Esophagus squamous epithelium (tissue), 5 donors: ENCODE data around the gene MORC4. TPM values are rescaled to one million over a fixed set of nuclear protein-coding genes. Genes with fewer than 3 reads are reported as not detected.

Source experiments
- DNase-seq: peaks from one replicate; lab custom pipeline; 2025; lab: John Stamatoyannopoulos, UW
- H3K27ac ChIP-seq, 4 donors: fragments of 200-600 bp; sonication (generic); one replicate each; pipeline ENCODE4 v1.5.1; 2016 to 2019; ENCODE audit warnings: mild to moderate bottlenecking in 1 of 4
- H3K27me3 ChIP-seq, 4 donors: fragments of 200-600 bp; sonication (generic); 1 replicate in 3 of 4; 2 replicates in 1 of 4; pipeline versions ENCODE4 v1.5.1 to v1.6.0; 2017 to 2021; ENCODE audit warnings: antibody characterized with exemption in 1 of 4
- H3K36me3 ChIP-seq, 3 donors: fragments of 200-600 bp; sonication (generic); one replicate each; pipeline ENCODE4 v1.5.1; 2016 to 2019
- H3K4me1 ChIP-seq, 3 donors: fragments of 200-600 bp; sonication (generic); one replicate each; pipeline ENCODE4 v1.5.1; 2017 to 2019
- H3K4me3 ChIP-seq, 4 donors: fragments of 200-600 bp; sonication (generic); 1 replicate in 3 of 4; 2 replicates in 1 of 4; pipeline ENCODE4 v1.5.1; 2016 to 2019; ENCODE audit warnings: mild to moderate bottlenecking in 2 of 4, moderate library complexity in 1 of 4
- H3K9me3 ChIP-seq, 3 donors: fragments of 200-600 bp; sonication (generic); one replicate each; pipeline ENCODE4 v1.5.1; 2016 to 2019
- CTCF ChIP-seq, 6 experiments: fragments of 450-650 bp in 4 of 6; fragments of 200-600 bp in 2 of 6; sonication (generic) in 2 of 6; IDR thresholded peaks; one replicate each; pipeline ENCODE4 v1.5.1; 2016 to 2019; ENCODE audit warnings: antibody characterized with exemption in 6 of 6, mild to moderate bottlenecking in 4 of 6, moderate library complexity in 4 of 6
- POLR2A ChIP-seq, 4 donors: fragments of 450-650 bp; IDR thresholded peaks; one replicate each; pipeline ENCODE4 v1.6.1; 2017; ENCODE audit warnings: antibody characterized with exemption in 4 of 4, mild to moderate bottlenecking in 4 of 4, moderate library complexity in 3 of 4
- WGBS, 2 donors: methylation state at CpG; one replicate each; pipeline ENCODE4 v1.1.5; 2018; 5-methylcytosine and 5-hydroxymethylcytosine counted together
- intact Hi-C: fragments of 100-400 bp; cut with DNase I; formaldehyde crosslinking; loops from one replicate; pipeline ENCODE4 v1.15.0; 2022
- total RNA-seq, 4 donors: library from RNA; depleted of rRNA; stranded (reverse); fragments of >200 nt; gene quantifications; one replicate each; pipeline ENCODE4 v1.1.0, GENCODE V29; 2016
- donor health status: DM: yes; HTN: yes; CAD: no.

The MORC4 gene
- total RNA-seq, 4 donors from 2014 or later, result 12.5 to 22.6 (median 17.2) TPM

- Histone ChIP-seq H3K36me3 (no peaks in the 10 kb centered on the region), H3K4me1 (no peaks in the 10 kb centered on the region), H3K27me3 (no peaks in the 10 kb centered on the region), H3K9me3 (no peaks in the 10 kb centered on the region), H3K4me3 (no peak overlapping the region), H3K27ac (no peak overlapping the region)
- no peak for DNase-seq
- intact Hi-C loops, result no loop called here
- 66 to 85% methylated on average over 3 to 4 of the region's 4 CpGs for WGBS, 2 donors
- TF ChIP-seq POLR2A (IDR thresholded peaks at IDR 0.05), result no peak
- no peak for TF ChIP-seq CTCF (IDR thresholded peaks at IDR 0.05)
Observed at GRCh38 chrX:106932492-106932923, 67.5 kb downstream of the MORC4 start.

GRCh38 chrX:106931831-106932491 is 68.1 kb downstream of the MORC4 start:
- Histone ChIP-seq H3K27me3 (no peaks in the 10 kb centered on the region), H3K4me3 (no peak overlapping the region), H3K9me3 (no peaks in the 10 kb centered on the region), H3K36me3 (no peaks in the 10 kb centered on the region), H3K27ac (no peak overlapping the region), H3K4me1 (no peaks in the 10 kb centered on the region)
- WGBS, 2 donors, result 67 to 80% methylated on average over 1 to 3 of the region's 3 CpGs
- intact Hi-C loops, result no loop called here
- no peak for TF ChIP-seq CTCF (IDR thresholded peaks at IDR 0.05)
- TF ChIP-seq POLR2A (IDR thresholded peaks at IDR 0.05), result no peak
- DNase-seq, result no peak

- no peak for DNase-seq
- Histone ChIP-seq H3K4me1 (no peaks in the 10 kb centered on the region), H3K36me3 (no peaks in the 10 kb centered on the region), H3K27ac (no peak overlapping the region), H3K27me3 (no peaks in the 10 kb centered on the region), H3K4me3 (no peak overlapping the region), H3K9me3 (no peaks in the 10 kb centered on the region)
- intact Hi-C loops, result no loop called here
- TF ChIP-seq CTCF (IDR thresholded peaks at IDR 0.05), result no peak
- TF ChIP-seq POLR2A (IDR thresholded peaks at IDR 0.05), result no peak
- 94% methylated on average over 2 of the region's 4 CpGs; no CpG with 5 or more reads in 1 of the 2 donors for WGBS, 2 donors
Observed at GRCh38 chrX:106928227-106928626, 71.8 kb downstream of the MORC4 start.

- no peak for DNase-seq
- TF ChIP-seq POLR2A (IDR thresholded peaks at IDR 0.05) (no peak), CTCF (IDR thresholded peaks at IDR 0.05) (no peak)
- H3K4me3 ChIP-seq, result no peak overlapping the region
- WGBS, 2 donors, result 38 to 51% methylated on average over 5 of the region's 5 CpGs
- H3K9me3 ChIP-seq, result no peaks in the 10 kb centered on the region
- intact Hi-C loops, result no loop called here
- H3K27me3 ChIP-seq, result no peaks in the 10 kb centered on the region
- H3K27ac ChIP-seq, result no peak overlapping the region
- H3K4me1 ChIP-seq, result no peaks in the 10 kb centered on the region
- no peaks in the 10 kb centered on the region for H3K36me3 ChIP-seq
Observed at GRCh38 chrX:106927700-106928099, 72.3 kb downstream of the MORC4 start.

- Histone ChIP-seq H3K9me3 (no peaks in the 10 kb centered on the region), H3K27ac (no peak overlapping the region), H3K27me3 (no peaks in the 10 kb centered on the region), H3K4me1 (no peaks in the 10 kb centered on the region), H3K4me3 (no peak overlapping the region), H3K36me3 (no peaks in the 10 kb centered on the region)
- WGBS, 2 donors, result 82% methylated on average over 3 of the region's 3 CpGs; no CpG with 5 or more reads in 1 of the 2 donors
- no peak for DNase-seq
- TF ChIP-seq CTCF (IDR thresholded peaks at IDR 0.05), result no peak
- no peak for TF ChIP-seq POLR2A (IDR thresholded peaks at IDR 0.05)
- intact Hi-C loops, result no loop called here
Observed at GRCh38 chrX:106927023-106927422, 73.0 kb downstream of the MORC4 start.
